Ascending aorta (tissue), 2 donors: ENCODE results near the gene MCEMP1. TPM values are rescaled to one million over a fixed set of nuclear protein-coding genes. Genes with fewer than 3 reads are reported as not detected.

Experiments
- DNase-seq, 2 donors: peaks; one replicate each; pipeline ENCODE4 v3.0.0-alpha.2; 2019; ENCODE audit warnings: low spot score in 2 of 2
- H3K27ac ChIP-seq, 2 donors: fragments of 200-600 bp; sonication (generic); one replicate each; pipeline ENCODE4 v1.5.1; 2016 to 2017; ENCODE audit warnings: mild to moderate bottlenecking in 1 of 2
- H3K27me3 ChIP-seq: fragments of 200-600 bp; sonication (generic); one replicate; pipeline ENCODE4 v1.5.1; 2017
- H3K36me3 ChIP-seq, 2 donors: fragments of 200-600 bp; sonication (generic); one replicate each; pipeline ENCODE4 v1.5.1; 2016
- H3K4me1 ChIP-seq, 2 donors: fragments of 200-600 bp; sonication (generic); one replicate each; pipeline ENCODE4 v1.5.1; 2016 to 2017; ENCODE audit warnings: mild to moderate bottlenecking in 1 of 2
- H3K4me3 ChIP-seq, 2 donors: fragments of 200-600 bp; sonication (generic); one replicate each; pipeline ENCODE4 v1.5.1; 2016 to 2017; ENCODE audit warnings: mild to moderate bottlenecking in 1 of 2
- H3K9me3 ChIP-seq, 2 donors: fragments of 200-600 bp; sonication (generic); one replicate each; pipeline ENCODE4 v1.5.1; 2016
- CTCF ChIP-seq, 3 experiments: fragments of 200-600 bp in 2 of 3; fragments of 450-650 bp in 1 of 3; sonication (generic) in 2 of 3; IDR thresholded peaks; one replicate each; pipeline ENCODE4 v1.5.1; 2016 to 2019; ENCODE audit warnings: antibody characterized with exemption in 3 of 3, mild to moderate bottlenecking in 1 of 3, moderate library complexity in 1 of 3
- intact Hi-C: fragments of 100-400 bp; cut with DNase I; formaldehyde crosslinking; loops from one replicate; pipeline ENCODE4 v1.15.1; 2023
- total RNA-seq: library from RNA; depleted of rRNA; stranded (reverse); fragments of >200 nt; gene quantifications from one replicate; pipeline ENCODE4 v1.1.0, GENCODE V29; 2016

Gene MCEMP1
- total RNA-seq, 1 donor from 2014 or later: not detected

GRCh38 chr19:7674010-7675005 is 2.6 kb upstream of the MCEMP1 start:
- Histone ChIP-seq H3K4me3 (no peak overlapping the region), H3K4me1 (no peaks in the 10 kb centered on the region), H3K27me3 (no peaks in the 10 kb centered on the region), H3K9me3 (no peaks in the 10 kb centered on the region), H3K36me3 (no peaks in the 10 kb centered on the region), H3K27ac (no peak overlapping the region)
- no peak for TF ChIP-seq CTCF (IDR thresholded peaks at IDR 0.05)
- intact Hi-C loops: no loop called here
- DNase-seq: peak; percentile 18 to 72

GRCh38 chr19:7676376-7676775 is 514 bp upstream of the MCEMP1 start:
- intact Hi-C loops: no loop called here
- DNase-seq: no peak
- Histone ChIP-seq H3K9me3 (no peaks in the 10 kb centered on the region), H3K4me3 (no peak overlapping the region), H3K4me1 (peaks cover 0 to 3% of the 10 kb centered on the region in 2 donors), H3K27ac (no peak overlapping the region), H3K27me3 (no peaks in the 10 kb centered on the region), H3K36me3 (no peaks in the 10 kb centered on the region)
- no peak for TF ChIP-seq CTCF (IDR thresholded peaks at IDR 0.05)

GRCh38 chr19:7677669-7678311 is 900 bp downstream of the MCEMP1 start:
- Histone ChIP-seq H3K9me3 (no peaks in the 10 kb centered on the region), H3K4me3 (no peak overlapping the region), H3K27me3 (no peaks in the 10 kb centered on the region), H3K27ac (no peak overlapping the region), H3K36me3 (peaks cover 7 to 8% of the 10 kb centered on the region in 2 donors), H3K4me1 (peaks cover 4 to 11% of the 10 kb centered on the region in 2 donors)
- no peak for TF ChIP-seq CTCF (IDR thresholded peaks at IDR 0.05)
- no peak for DNase-seq
- intact Hi-C loops: no loop called here

- Histone ChIP-seq H3K27ac (no peak overlapping the region), H3K4me1 (peaks cover 4 to 11% of the 10 kb centered on the region in 2 donors), H3K4me3 (no peak overlapping the region), H3K27me3 (no peaks in the 10 kb centered on the region), H3K36me3 (peaks cover 19 to 20% of the 10 kb centered on the region in 2 donors), H3K9me3 (no peaks in the 10 kb centered on the region)
- TF ChIP-seq CTCF (IDR thresholded peaks at IDR 0.05): no peak
- DNase-seq: no peak
- intact Hi-C loops: no loop called here
These were observed 2.3 kb downstream of the MCEMP1 start for GRCh38 chr19:7678971-7679751.
